Ascending aorta (tissue), 2 donors: ENCODE measurements around the gene CERS5. TPM values are rescaled to one million over a fixed set of nuclear protein-coding genes. Genes with fewer than 3 reads are reported as not detected.
"Not testable (repeated sequence)": the region's sequence is repeated elsewhere in the genome, so short reads cannot be mapped to it uniquely, and the experiment has no call there.

ENCODE experiments used
- DNase-seq, 2 donors: peaks; one replicate each; pipeline ENCODE4 v3.0.0-alpha.2; 2019; ENCODE audit warnings: low spot score in 2 of 2
- H3K27ac ChIP-seq, 2 donors: fragments of 200-600 bp; sonication (generic); one replicate each; pipeline ENCODE4 v1.5.1; 2016 to 2017; ENCODE audit warnings: mild to moderate bottlenecking in 1 of 2
- H3K27me3 ChIP-seq: fragments of 200-600 bp; sonication (generic); one replicate; pipeline ENCODE4 v1.5.1; 2017
- H3K36me3 ChIP-seq, 2 donors: fragments of 200-600 bp; sonication (generic); one replicate each; pipeline ENCODE4 v1.5.1; 2016
- H3K4me1 ChIP-seq, 2 donors: fragments of 200-600 bp; sonication (generic); one replicate each; pipeline ENCODE4 v1.5.1; 2016 to 2017; ENCODE audit warnings: mild to moderate bottlenecking in 1 of 2
- H3K4me3 ChIP-seq, 2 donors: fragments of 200-600 bp; sonication (generic); one replicate each; pipeline ENCODE4 v1.5.1; 2016 to 2017; ENCODE audit warnings: mild to moderate bottlenecking in 1 of 2
- H3K9me3 ChIP-seq, 2 donors: fragments of 200-600 bp; sonication (generic); one replicate each; pipeline ENCODE4 v1.5.1; 2016
- CTCF ChIP-seq, 3 experiments: fragments of 200-600 bp in 2 of 3; fragments of 450-650 bp in 1 of 3; sonication (generic) in 2 of 3; IDR thresholded peaks; one replicate each; pipeline ENCODE4 v1.5.1; 2016 to 2019; ENCODE audit warnings: antibody characterized with exemption in 3 of 3, mild to moderate bottlenecking in 1 of 3, moderate library complexity in 1 of 3
- intact Hi-C: fragments of 100-400 bp; cut with DNase I; formaldehyde crosslinking; loops from one replicate; pipeline ENCODE4 v1.15.1; 2023
- total RNA-seq: library from RNA; depleted of rRNA; stranded (reverse); fragments of >200 nt; gene quantifications from one replicate; pipeline ENCODE4 v1.1.0, GENCODE V29; 2016

CERS5 gene
- total RNA-seq, 1 donor from 2014 or later: 29.7 TPM

- H3K9me3 ChIP-seq: no peaks in the 10 kb centered on the region
- intact Hi-C loops: no loop called here
- H3K27me3 ChIP-seq: no peaks in the 10 kb centered on the region
- TF ChIP-seq CTCF (IDR thresholded peaks at IDR 0.05): no peak
- H3K36me3 ChIP-seq: no peaks in the 10 kb centered on the region
- peaks cover 0 to 1% of the 10 kb centered on the region in 2 donors for H3K4me1 ChIP-seq
- no peak overlapping the region for H3K27ac ChIP-seq
- DNase-seq: no peak
- no peak overlapping the region for H3K4me3 ChIP-seq
These were observed 16.0 kb downstream of the CERS5 start for GRCh38 chr12:50151047-50151687.

GRCh38 chr12:50149311-50149710 lies 17.9 kb downstream of the CERS5 start:
- Histone ChIP-seq H3K27ac (no peak overlapping the region), H3K36me3 (no peaks in the 10 kb centered on the region), H3K4me1 (peaks cover 3 to 7% of the 10 kb centered on the region in 2 donors), H3K4me3 (no peak overlapping the region), H3K27me3 (no peaks in the 10 kb centered on the region), H3K9me3 (no peaks in the 10 kb centered on the region)
- no peak for DNase-seq
- no peak for TF ChIP-seq CTCF (IDR thresholded peaks at IDR 0.05)
- intact Hi-C loops: no loop called here

- H3K9me3 ChIP-seq, H3K4me3 ChIP-seq, H3K4me1 ChIP-seq, intact Hi-C loops, H3K27ac ChIP-seq, H3K27me3 ChIP-seq, DNase-seq: not testable (repeated sequence)
- peaks cover 1 to 10% of the 10 kb centered on the region in 2 donors for H3K36me3 ChIP-seq
These were observed 19.2 kb downstream of the CERS5 start for GRCh38 chr12:50148011-50148410.

DNA sequence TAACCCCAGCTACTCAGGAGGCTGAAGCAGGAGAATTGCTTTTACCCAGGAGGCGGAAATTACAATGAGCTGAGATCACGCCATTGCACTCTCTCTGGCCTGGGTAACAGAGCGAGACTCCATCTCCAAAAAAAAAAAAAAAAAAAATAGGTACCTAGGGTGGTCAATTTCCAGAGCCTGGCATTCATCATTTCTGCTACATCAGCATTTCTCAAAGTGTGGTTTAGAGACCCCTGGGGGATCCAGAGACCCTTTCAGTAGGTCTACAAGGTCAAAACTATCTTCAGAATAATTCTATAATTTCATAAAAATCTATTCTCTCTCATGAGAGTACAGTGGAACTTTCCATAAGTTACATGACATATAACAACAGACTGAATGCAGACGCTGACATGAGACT lies 19.9 kb downstream of the CERS5 start:
- H3K27ac ChIP-seq: no peak overlapping the region
- peaks cover 6 to 11% of the 10 kb centered on the region in 2 donors for H3K36me3 ChIP-seq
- H3K4me3 ChIP-seq: no peak overlapping the region
- H3K27me3 ChIP-seq: no peaks in the 10 kb centered on the region
- intact Hi-C loops: no loop called here
- no peak for TF ChIP-seq CTCF (IDR thresholded peaks at IDR 0.05)
- H3K9me3 ChIP-seq: no peaks in the 10 kb centered on the region
- no peak for DNase-seq
- H3K4me1 ChIP-seq: peaks cover 3 to 7% of the 10 kb centered on the region in 2 donors

GRCh38 chr12:50145439-50145838 lies 21.7 kb downstream of the CERS5 start:
- intact Hi-C loops: no loop called here
- H3K36me3 ChIP-seq: peaks cover 11 to 20% of the 10 kb centered on the region in 2 donors
- H3K27me3 ChIP-seq: no peaks in the 10 kb centered on the region
- DNase-seq: no peak
- H3K4me1 ChIP-seq: peaks cover 3 to 7% of the 10 kb centered on the region in 2 donors
- no peak overlapping the region for H3K27ac ChIP-seq
- TF ChIP-seq CTCF (IDR thresholded peaks at IDR 0.05): no peak
- no peaks in the 10 kb centered on the region for H3K9me3 ChIP-seq
- H3K4me3 ChIP-seq: no peak overlapping the region

DNA sequence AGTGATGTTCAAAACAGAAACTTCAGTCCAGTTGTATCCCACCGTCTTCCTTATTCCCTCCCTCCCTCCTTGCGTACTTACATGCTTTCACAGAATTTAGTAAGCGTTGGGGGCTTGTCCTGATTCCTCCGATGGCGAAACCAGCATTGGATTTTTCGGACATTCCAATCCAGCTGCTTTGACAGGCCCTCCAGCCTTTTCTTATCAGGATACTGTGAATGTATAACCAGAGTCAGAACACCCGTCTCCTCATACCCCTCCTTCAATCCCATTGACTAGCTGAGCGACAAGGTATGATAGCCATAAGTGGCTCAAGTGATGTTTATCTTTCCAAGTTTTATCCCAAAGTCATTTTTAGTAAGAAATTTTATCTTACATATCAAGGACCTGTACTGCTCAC lies 24.2 kb downstream of the CERS5 start:
- TF ChIP-seq CTCF (IDR thresholded peaks at IDR 0.05): no peak
- no peak for DNase-seq
- Histone ChIP-seq H3K27me3 (no peaks in the 10 kb centered on the region), H3K27ac (no peak overlapping the region), H3K36me3 (peaks cover 13 to 21% of the 10 kb centered on the region in 2 donors), H3K4me1 (peaks cover 3 to 7% of the 10 kb centered on the region in 2 donors), H3K9me3 (no peaks in the 10 kb centered on the region), H3K4me3 (no peak overlapping the region)
- intact Hi-C loops: no loop called here
